Muscle layer of colon (tissue), 2 donors: ENCODE measurements around the gene NBDY.
"Not testable (repeated sequence)": the region's sequence is repeated elsewhere in the genome, so short reads cannot be mapped to it uniquely, and the experiment has no call there.

Source experiments
- H3K27ac ChIP-seq: one replicate; pipeline ENCODE4 v1.7.0; 2013; ENCODE audit warnings: low read depth, mild to moderate bottlenecking, low read length, moderate library complexity
- H3K27me3 ChIP-seq, 2 donors: one replicate each; pipeline ENCODE4 v1.7.0; 2013; ENCODE audit warnings: low read length in 2 of 2, mild to moderate bottlenecking in 2 of 2; ENCODE audit not compliant: insufficient read depth in 2 of 2, control insufficient read depth in 1 of 2
- H3K36me3 ChIP-seq: one replicate; pipeline ENCODE4 v1.7.0; 2013; ENCODE audit warnings: mild to moderate bottlenecking, low read length; ENCODE audit not compliant: insufficient read depth
- H3K4me1 ChIP-seq: one replicate; pipeline ENCODE4 v1.7.0; 2013; ENCODE audit warnings: mild to moderate bottlenecking, low read length; ENCODE audit not compliant: insufficient read depth
- H3K4me3 ChIP-seq, 2 donors: one replicate each; pipeline ENCODE4 v1.7.0; 2013; ENCODE audit warnings: low read length in 2 of 2, low read depth in 1 of 2, mild to moderate bottlenecking in 1 of 2, moderate library complexity in 1 of 2
- H3K9ac ChIP-seq: one replicate; pipeline ENCODE4 v1.7.0; 2013; ENCODE audit warnings: low read length
- H3K9me3 ChIP-seq: one replicate; pipeline ENCODE4 v1.7.0; 2013; ENCODE audit warnings: mild to moderate bottlenecking, low read length
- donor health status: abdominal sarcoma.
- donor health status: Adenocarcinoma of cecum.

The NBDY gene

GRCh38 chrX:56798866-56799758, 70.1 kb downstream of the NBDY start:
- Histone ChIP-seq H3K27ac (no peak overlapping the region), H3K9ac (no peak overlapping the region), H3K36me3 (no peaks in the 10 kb centered on the region), H3K27me3 (no peaks in the 10 kb centered on the region), H3K4me1 (peaks cover 14% of the 10 kb centered on the region), H3K9me3 (no peaks in the 10 kb centered on the region), H3K4me3 (peak overlapping the region in 1 of 2 donors; percentile 34)

GRCh38 chrX:56800307-56800706, 71.3 kb downstream of the NBDY start:
- Histone ChIP-seq H3K4me3 (no peak overlapping the region), H3K9ac (no peak overlapping the region), H3K27me3 (no peaks in the 10 kb centered on the region), H3K4me1 (peaks cover 19% of the 10 kb centered on the region), H3K27ac (no peak overlapping the region), H3K9me3 (no peaks in the 10 kb centered on the region), H3K36me3 (no peaks in the 10 kb centered on the region)

GRCh38 chrX:56800801-56801200, 71.8 kb downstream of the NBDY start:
- Histone ChIP-seq H3K4me1 (peaks cover 19% of the 10 kb centered on the region), H3K9ac (no peak overlapping the region), H3K36me3 (no peaks in the 10 kb centered on the region), H3K27ac (no peak overlapping the region), H3K27me3 (no peaks in the 10 kb centered on the region), H3K4me3 (no peak overlapping the region), H3K9me3 (no peaks in the 10 kb centered on the region)

- Histone ChIP-seq H3K27ac (peak overlapping the region; percentile 71), H3K9me3 (no peaks in the 10 kb centered on the region), H3K9ac (no peak overlapping the region), H3K4me3 (peak overlapping the region in 1 of 2 donors; percentile 75), H3K36me3 (no peaks in the 10 kb centered on the region), H3K4me1 (peaks cover 19% of the 10 kb centered on the region), H3K27me3 (no peaks in the 10 kb centered on the region)
Observed at GRCh38 chrX:56802428-56802827, 73.4 kb downstream of the NBDY start.

GRCh38 chrX:56802921-56803849, 74.1 kb downstream of the NBDY start:
- H3K27ac ChIP-seq = peak overlapping the region; percentile 71
- H3K4me3 ChIP-seq = peak overlapping the region; percentile 62 to 75
- H3K9me3 ChIP-seq = no peaks in the 10 kb centered on the region
- H3K36me3 ChIP-seq = no peaks in the 10 kb centered on the region
- peak overlapping the region; percentile 79 for H3K9ac ChIP-seq
- no peaks in the 10 kb centered on the region for H3K27me3 ChIP-seq
- peaks cover 14% of the 10 kb centered on the region for H3K4me1 ChIP-seq

- Histone ChIP-seq H3K9ac (no peak overlapping the region), H3K4me1 (peaks cover 10% of the 10 kb centered on the region), H3K36me3 (no peaks in the 10 kb centered on the region), H3K27ac (no peak overlapping the region), H3K4me3 (peak overlapping the region in 1 of 2 donors; percentile 75), H3K27me3 (no peaks in the 10 kb centered on the region), H3K9me3 (no peaks in the 10 kb centered on the region)
Observed at GRCh38 chrX:56803850-56804681, 75.0 kb downstream of the NBDY start.

- no peak overlapping the region for H3K27ac ChIP-seq
Observed at GRCh38 chrX:56804867-56805266, 75.8 kb downstream of the NBDY start.

GRCh38 chrX:56805399-56805798, 76.4 kb downstream of the NBDY start:
- H3K36me3 ChIP-seq = no peaks in the 10 kb centered on the region
- H3K9ac ChIP-seq = no peak overlapping the region
- peaks cover 10% of the 10 kb centered on the region for H3K4me1 ChIP-seq
- H3K9me3 ChIP-seq = no peaks in the 10 kb centered on the region
- no peak overlapping the region for H3K4me3 ChIP-seq
- no peaks in the 10 kb centered on the region for H3K27me3 ChIP-seq
- H3K27ac ChIP-seq = no peak overlapping the region

More at GRCh38 chrX:56804867-56805266, 75.8 kb downstream of the NBDY start:
- Histone ChIP-seq H3K36me3 (no peaks in the 10 kb centered on the region), H3K9me3 (no peaks in the 10 kb centered on the region), H3K4me3 (no peak overlapping the region), H3K4me1 (peaks cover 10% of the 10 kb centered on the region), H3K27me3 (no peaks in the 10 kb centered on the region), H3K9ac (no peak overlapping the region)

GRCh38 chrX:56806176-56806575, 77.1 kb downstream of the NBDY start:
- H3K9ac ChIP-seq = not testable (repeated sequence)

GRCh38 chrX:56811599-56811998, 82.6 kb downstream of the NBDY start:
- Histone ChIP-seq H3K9me3 (no peaks in the 10 kb centered on the region), H3K36me3 (no peaks in the 10 kb centered on the region), H3K27me3 (no peaks in the 10 kb centered on the region), H3K4me3 (no peak overlapping the region), H3K27ac (no peak overlapping the region), H3K9ac (no peak overlapping the region), H3K4me1 (peaks cover 7% of the 10 kb centered on the region)

More at GRCh38 chrX:56806176-56806575, 77.1 kb downstream of the NBDY start:
- H3K4me3 ChIP-seq, H3K27ac ChIP-seq, H3K4me1 ChIP-seq, H3K9me3 ChIP-seq, H3K27me3 ChIP-seq, H3K36me3 ChIP-seq: not testable (repeated sequence)
